ENCODE data around the gene PCBD2.

DNA sequence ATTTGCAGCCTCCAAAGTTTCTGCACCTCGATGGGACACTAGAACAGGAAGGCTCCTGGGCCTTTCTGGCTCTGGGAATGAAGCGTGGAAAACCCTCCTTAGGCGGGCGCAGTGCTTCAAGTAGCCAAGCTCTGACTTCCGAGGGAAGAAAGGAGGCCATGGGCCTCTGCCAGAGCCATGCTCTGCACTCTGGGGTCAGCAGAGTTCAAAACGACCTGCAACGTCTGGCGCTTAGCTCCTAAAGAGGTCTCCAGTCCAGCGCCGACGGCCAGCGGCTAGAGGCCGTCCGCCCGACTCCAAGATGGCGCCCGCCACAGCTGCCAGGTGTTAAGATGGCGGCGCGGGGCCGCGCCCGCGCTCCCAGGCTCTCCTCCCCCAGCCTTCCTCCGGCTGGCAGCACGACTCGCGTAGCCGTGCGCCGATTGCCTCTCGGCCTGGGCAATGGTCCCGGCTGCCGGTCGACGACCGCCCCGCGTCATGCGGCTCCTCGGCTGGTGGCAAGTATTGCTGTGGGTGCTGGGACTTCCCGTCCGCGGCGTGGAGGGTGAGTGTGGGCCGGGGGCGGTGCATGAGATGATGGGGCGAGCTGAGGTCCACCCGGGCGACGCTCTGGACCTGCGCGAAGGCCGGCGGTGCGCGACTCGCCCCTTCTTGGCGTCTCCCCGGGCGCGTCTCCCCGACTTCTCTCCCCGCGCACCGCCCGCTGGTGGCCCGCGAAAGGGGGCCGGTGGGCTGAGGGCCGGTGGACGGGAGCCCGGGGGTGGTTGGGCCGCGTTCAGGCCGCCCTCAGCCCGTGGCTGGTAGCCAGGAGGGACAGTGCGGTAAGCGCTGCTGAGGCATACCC lies 30.7 kb upstream of the PCBD2 start, which contains the start of gene TXNDC15:
- TF ChIP-seq, protein P1, sequence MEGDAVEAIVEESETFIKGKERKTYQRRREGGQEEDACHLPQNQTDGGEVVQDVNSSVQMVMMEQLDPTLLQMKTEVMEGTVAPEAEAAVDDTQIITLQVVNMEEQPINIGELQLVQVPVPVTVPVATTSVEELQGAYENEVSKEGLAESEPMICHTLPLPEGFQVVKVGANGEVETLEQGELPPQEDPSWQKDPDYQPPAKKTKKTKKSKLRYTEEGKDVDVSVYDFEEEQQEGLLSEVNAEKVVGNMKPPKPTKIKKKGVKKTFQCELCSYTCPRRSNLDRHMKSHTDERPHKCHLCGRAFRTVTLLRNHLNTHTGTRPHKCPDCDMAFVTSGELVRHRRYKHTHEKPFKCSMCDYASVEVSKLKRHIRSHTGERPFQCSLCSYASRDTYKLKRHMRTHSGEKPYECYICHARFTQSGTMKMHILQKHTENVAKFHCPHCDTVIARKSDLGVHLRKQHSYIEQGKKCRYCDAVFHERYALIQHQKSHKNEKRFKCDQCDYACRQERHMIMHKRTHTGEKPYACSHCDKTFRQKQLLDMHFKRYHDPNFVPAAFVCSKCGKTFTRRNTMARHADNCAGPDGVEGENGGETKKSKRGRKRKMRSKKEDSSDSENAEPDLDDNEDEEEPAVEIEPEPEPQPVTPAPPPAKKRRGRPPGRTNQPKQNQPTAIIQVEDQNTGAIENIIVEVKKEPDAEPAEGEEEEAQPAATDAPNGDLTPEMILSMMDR (IDR thresholded peaks at IDR 0.05; ENCODE audit: low read length) = no peak
- no peak for TF ChIP-seq EZH2 (IDR thresholded peaks at IDR 0.05; ENCODE audit: borderline replicate concordance, low read length)
